Neural crest cell (in vitro differentiated cells): ENCODE measurements around the gene ABCB8. TPM values are rescaled to one million over a fixed set of nuclear protein-coding genes. Genes with fewer than 3 reads are reported as not detected.
A peak's percentile ranks its signal among the peaks of the same experiment; 100 is the strongest.

Experiments
- DNase-seq: peaks from one replicate; pipeline ENCODE4 v3.0.0; 2021; ENCODE audit warnings: low read depth, mixed read lengths, low spot score
- H3K27ac Mint-ChIP-seq: one replicate; pipeline ENCODE4 v1.8.0; 2021; ENCODE audit warnings: mild to moderate bottlenecking, mixed read lengths; ENCODE audit not compliant: unreplicated experiment
- H3K27me3 Mint-ChIP-seq: 2 replicates; pipeline ENCODE4 v1.8.0; 2021; ENCODE audit warnings: low read depth, mild to moderate bottlenecking, mixed read lengths
- H3K36me3 Mint-ChIP-seq: 2 replicates; pipeline ENCODE4 v1.8.0; 2021; ENCODE audit warnings: low read depth, mild to moderate bottlenecking, mixed read lengths
- H3K4me1 Mint-ChIP-seq: 2 replicates; pipeline ENCODE4 v1.8.0; 2021; ENCODE audit warnings: mixed read lengths
- H3K4me3 Mint-ChIP-seq: one replicate; pipeline ENCODE4 v1.8.0; 2021; ENCODE audit warnings: mild to moderate bottlenecking, mixed read lengths
- H3K9me3 Mint-ChIP-seq: 2 replicates; pipeline ENCODE4 v1.8.0; 2021; ENCODE audit warnings: mixed read lengths
- CTCF ChIP-seq: fragments of 200-600 bp; sonication (generic); conservative IDR thresholded peaks from 2 replicates; pipeline ENCODE4 v1.5.0; 2021; ENCODE audit warnings: antibody characterized with exemption, mild to moderate bottlenecking
- long read RNA-seq: library from polyadenylated mRNA; unstranded; transcript quantifications from one replicate; pipeline ENCODE4 v2.0.0, GENCODE V29; 2020
- total RNA-seq: library from RNA; stranded (reverse); gene quantifications from 2 replicates; pipeline ENCODE4 v1.2.1, GENCODE V29; 2021

The ABCB8 gene
- 42.3 and 43.5 TPM in 2 replicates for total RNA-seq
- long read RNA-seq, full-length matches to known transcripts = 4 of 4 reads
- long read RNA-seq, partial matches to known transcripts = 0 of 4 reads
- long read RNA-seq, other reads (novel, unspliced or antisense) = 0 of 4 reads

GRCh38 chr7:151028131-151028947 is at the start of gene ABCB8:
Gene ABCB8 (plus strand): TSS chr7:151028450. CDS start chr7:151028516, 66 bp downstream.
- peak; percentile 99 for DNase-seq
- peak; percentile 56 for TF ChIP-seq CTCF
- H3K4me1 Mint-ChIP-seq = peaks cover 16% of the 10 kb centered on the region
- H3K4me3 Mint-ChIP-seq = peak within 1 kb of the TSS; percentile 96
- peaks cover 8% of the 10 kb centered on the region for H3K27me3 Mint-ChIP-seq
- H3K9me3 Mint-ChIP-seq = no peaks in the 10 kb centered on the region
- peak within 1 kb of the TSS; percentile 95 for H3K27ac Mint-ChIP-seq
- H3K36me3 Mint-ChIP-seq = no peaks in the 10 kb centered on the region

GRCh38 chr7:150979713-150980390 is 48.4 kb upstream of the ABCB8 start:
- no peaks in the 10 kb centered on the region for H3K36me3 Mint-ChIP-seq
- no peak for TF ChIP-seq CTCF
- H3K27ac Mint-ChIP-seq = peak overlapping the region; percentile 6
- no peak for DNase-seq
- H3K4me3 Mint-ChIP-seq = peak overlapping the region; percentile 74
- H3K9me3 Mint-ChIP-seq = no peaks in the 10 kb centered on the region
- H3K4me1 Mint-ChIP-seq = peaks cover 34% of the 10 kb centered on the region
- peaks cover 54% of the 10 kb centered on the region for H3K27me3 Mint-ChIP-seq

- Mint-ChIP-seq H3K27me3 (peaks cover 54% of the 10 kb centered on the region), H3K4me1 (peaks cover 30% of the 10 kb centered on the region), H3K9me3 (no peaks in the 10 kb centered on the region)
Measured at GRCh38 chr7:150980663-150981062, 47.6 kb upstream of the ABCB8 start.

GRCh38 chr7:150981644-150982043 is 46.6 kb upstream of the ABCB8 start:
- no peak for DNase-seq
- no peak for TF ChIP-seq CTCF
- H3K9me3 Mint-ChIP-seq = no peaks in the 10 kb centered on the region
- no peak overlapping the region for H3K27ac Mint-ChIP-seq
- H3K27me3 Mint-ChIP-seq = peaks cover 55% of the 10 kb centered on the region
- H3K36me3 Mint-ChIP-seq = no peaks in the 10 kb centered on the region
- peak overlapping the region; percentile 50 for H3K4me3 Mint-ChIP-seq
- peaks cover 30% of the 10 kb centered on the region for H3K4me1 Mint-ChIP-seq

More at GRCh38 chr7:150980663-150981062, 47.6 kb upstream of the ABCB8 start:
- no peak for TF ChIP-seq CTCF
- DNase-seq = no peak
- H3K36me3 Mint-ChIP-seq = no peaks in the 10 kb centered on the region
- no peak overlapping the region for H3K27ac Mint-ChIP-seq
- H3K4me3 Mint-ChIP-seq = peak overlapping the region; percentile 64

- no peak for TF ChIP-seq CTCF
Measured at GRCh38 chr7:150982351-150982750, 45.9 kb upstream of the ABCB8 start.

More at GRCh38 chr7:150982351-150982750, 45.9 kb upstream of the ABCB8 start:
- Mint-ChIP-seq H3K27ac (no peak overlapping the region), H3K36me3 (no peaks in the 10 kb centered on the region), H3K27me3 (peaks cover 47% of the 10 kb centered on the region), H3K9me3 (no peaks in the 10 kb centered on the region), H3K4me1 (peaks cover 23% of the 10 kb centered on the region), H3K4me3 (no peak overlapping the region)
- DNase-seq = no peak
